NCI-H128 (cell line): Measurements from ENCODE around the gene SLC31A2.
"Not testable (repeated sequence)": the region's sequence is repeated elsewhere in the genome, so short reads cannot be mapped to it uniquely, and the experiment has no call there.

Experiments
- DNase-seq: peaks from one replicate; lab custom pipeline; 2025; ENCODE audit not compliant: unreplicated experiment; lab: John Stamatoyannopoulos, UW

The SLC31A2 gene

GRCh38 chr9:113149561-113149960, 1.2 kb upstream of the SLC31A2 start:
- DNase-seq: not testable (repeated sequence)

GRCh38 chr9:113151696-113152630, 1.2 kb downstream of the SLC31A2 start:
- DNase-seq: no peak

GRCh38 chr9:113152699-113153098, 1.9 kb downstream of the SLC31A2 start:
- DNase-seq: no peak

GRCh38 chr9:113153599-113153998, 2.8 kb downstream of the SLC31A2 start:
- DNase-seq: no peak

- DNase-seq: no peak
These were observed 3.7 kb downstream of the SLC31A2 start for GRCh38 chr9:113154471-113154870.

- no peak for DNase-seq
These were observed 4.1 kb downstream of the SLC31A2 start for GRCh38 chr9:113154946-113155345.

- DNase-seq: no peak
These were observed 5.2 kb downstream of the SLC31A2 start for GRCh38 chr9:113155911-113156588.

- no peak for DNase-seq
These were observed 6.1 kb downstream of the SLC31A2 start for GRCh38 chr9:113156880-113157279.

- no peak for DNase-seq
These were observed 7.6 kb downstream of the SLC31A2 start for GRCh38 chr9:113158446-113158845.

GRCh38 chr9:113160571-113160970, 9.8 kb downstream of the SLC31A2 start:
- DNase-seq: peak; percentile 22

GRCh38 chr9:113163001-113163400, 12.2 kb downstream of the SLC31A2 start:
- no peak for DNase-seq

GRCh38 chr9:113164536-113165300, 13.9 kb downstream of the SLC31A2 start:
- DNase-seq: no peak

GRCh38 chr9:113166039-113166438, 15.2 kb downstream of the SLC31A2 start:
- no peak for DNase-seq

- DNase-seq: no peak
These were observed 18.0 kb downstream of the SLC31A2 start for GRCh38 chr9:113168809-113169208.

GRCh38 chr9:113173341-113173740, 22.5 kb downstream of the SLC31A2 start:
- DNase-seq: no peak

- DNase-seq: no peak
These were observed 26.0 kb downstream of the SLC31A2 start for GRCh38 chr9:113176803-113177202.

GRCh38 chr9:113177251-113177650, 26.4 kb downstream of the SLC31A2 start:
- no peak for DNase-seq

GRCh38 chr9:113178087-113178486, 27.3 kb downstream of the SLC31A2 start:
- no peak for DNase-seq

- DNase-seq: no peak
These were observed 29.0 kb downstream of the SLC31A2 start for GRCh38 chr9:113179839-113180238.

GRCh38 chr9:113181165-113181564, 30.4 kb downstream of the SLC31A2 start:
- DNase-seq: no peak

- DNase-seq: no peak
These were observed 33.2 kb downstream of the SLC31A2 start for GRCh38 chr9:113183956-113184488.
